GM19438 (cell line): ENCODE measurements around the gene NUP35.
"Not testable (repeated sequence)": the region's sequence is repeated elsewhere in the genome, so short reads cannot be mapped to it uniquely, and the experiment has no call there.

ENCODE experiments used
- ATAC-seq: cut with Tn5 transposase; IDR thresholded peaks from one replicate; pipeline ENCODE4 v1.9.1; 2021; ENCODE audit warnings: low read depth; ENCODE audit not compliant: unreplicated experiment

Gene NUP35

GRCh38 chr2:183126635-183127034 lies 2.4 kb downstream of the NUP35 start:
- ATAC-seq: no peak

DNA sequence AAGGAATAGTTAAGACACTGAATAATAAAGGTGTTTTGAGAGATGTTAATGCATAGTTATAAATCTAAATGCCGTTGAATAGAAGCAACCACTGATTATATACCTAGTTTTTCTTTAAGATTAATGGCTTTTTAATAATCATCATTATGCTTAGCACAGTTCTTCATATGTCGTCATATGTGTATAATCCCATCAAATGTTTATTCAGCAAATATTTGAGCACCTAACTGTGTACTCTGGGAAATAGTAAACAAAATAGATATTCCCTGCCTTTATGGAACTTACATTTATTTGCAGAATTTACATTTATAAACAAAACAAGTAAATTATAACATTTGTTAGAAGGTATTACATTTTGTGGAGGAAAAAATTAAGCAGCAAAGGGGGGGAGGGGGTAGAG lies 9.8 kb downstream of the NUP35 start:
- ATAC-seq: no peak

- ATAC-seq: no peak
These were observed 24.7 kb downstream of the NUP35 start for GRCh38 chr2:183148955-183149354.

DNA sequence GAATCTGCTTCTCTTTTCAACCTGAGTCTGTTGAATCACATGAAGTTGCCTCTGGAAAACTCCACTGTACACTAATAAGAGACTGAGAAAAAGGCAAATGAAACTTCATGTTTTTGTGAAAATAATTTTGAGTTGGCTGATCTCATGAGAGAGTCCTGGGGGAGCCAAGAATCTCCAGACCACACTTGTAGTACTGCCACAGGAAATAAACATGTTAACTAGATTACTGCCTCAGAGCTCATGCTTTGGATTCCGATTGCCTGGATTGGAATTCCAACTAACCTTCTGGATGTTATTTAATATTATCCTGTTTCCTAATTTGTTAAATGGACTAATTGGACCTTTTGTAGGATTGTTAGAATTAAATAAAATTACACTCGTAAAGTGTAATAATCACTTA lies 25.2 kb downstream of the NUP35 start:
- ATAC-seq: no peak

DNA sequence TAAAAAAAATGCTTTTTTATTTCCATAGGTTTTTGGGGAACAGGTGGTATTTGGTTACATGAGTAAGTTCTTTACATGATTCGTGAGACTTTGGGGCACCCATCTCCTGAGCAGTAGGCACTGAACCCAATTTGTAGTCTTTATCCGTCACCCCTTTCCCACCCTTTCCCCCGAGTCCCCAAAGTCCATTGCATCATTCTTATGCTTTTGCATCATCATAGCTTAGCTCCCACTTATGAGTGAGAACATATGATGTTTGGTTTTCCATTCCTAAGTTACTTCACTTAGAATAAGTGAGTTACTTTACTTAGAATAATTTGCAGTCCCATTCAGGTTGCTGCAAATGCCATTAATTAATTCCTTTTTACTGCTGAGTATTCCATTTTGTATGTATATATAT lies 28.0 kb downstream of the NUP35 start:
- not testable (repeated sequence) for ATAC-seq

DNA sequence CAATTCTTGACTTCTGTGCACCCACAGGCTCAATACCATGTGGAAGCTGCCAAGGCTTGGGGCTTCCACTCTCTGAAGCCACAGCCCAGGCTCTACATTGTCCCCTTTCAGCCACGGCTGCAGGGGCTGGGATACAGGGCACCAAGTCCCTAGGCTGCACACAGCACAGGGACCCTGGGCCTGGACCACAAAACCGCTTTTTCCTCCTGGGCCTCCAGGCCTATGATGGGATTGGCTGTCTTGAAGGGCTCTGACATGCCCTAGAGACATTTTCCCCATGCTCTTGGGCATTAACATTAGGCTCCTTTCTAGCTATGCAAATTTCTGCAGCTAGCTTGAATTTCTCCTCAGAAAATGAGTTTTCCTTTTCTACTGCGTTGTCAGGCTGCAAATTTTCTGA lies 29.7 kb downstream of the NUP35 start:
- ATAC-seq: no peak

- not testable (repeated sequence) for ATAC-seq
These were observed 30.5 kb downstream of the NUP35 start for GRCh38 chr2:183154772-183155171.

GRCh38 chr2:183157131-183157530 lies 32.9 kb downstream of the NUP35 start:
- no peak for ATAC-seq

- ATAC-seq: no peak
These were observed 38.1 kb downstream of the NUP35 start for GRCh38 chr2:183162362-183162761.

DNA sequence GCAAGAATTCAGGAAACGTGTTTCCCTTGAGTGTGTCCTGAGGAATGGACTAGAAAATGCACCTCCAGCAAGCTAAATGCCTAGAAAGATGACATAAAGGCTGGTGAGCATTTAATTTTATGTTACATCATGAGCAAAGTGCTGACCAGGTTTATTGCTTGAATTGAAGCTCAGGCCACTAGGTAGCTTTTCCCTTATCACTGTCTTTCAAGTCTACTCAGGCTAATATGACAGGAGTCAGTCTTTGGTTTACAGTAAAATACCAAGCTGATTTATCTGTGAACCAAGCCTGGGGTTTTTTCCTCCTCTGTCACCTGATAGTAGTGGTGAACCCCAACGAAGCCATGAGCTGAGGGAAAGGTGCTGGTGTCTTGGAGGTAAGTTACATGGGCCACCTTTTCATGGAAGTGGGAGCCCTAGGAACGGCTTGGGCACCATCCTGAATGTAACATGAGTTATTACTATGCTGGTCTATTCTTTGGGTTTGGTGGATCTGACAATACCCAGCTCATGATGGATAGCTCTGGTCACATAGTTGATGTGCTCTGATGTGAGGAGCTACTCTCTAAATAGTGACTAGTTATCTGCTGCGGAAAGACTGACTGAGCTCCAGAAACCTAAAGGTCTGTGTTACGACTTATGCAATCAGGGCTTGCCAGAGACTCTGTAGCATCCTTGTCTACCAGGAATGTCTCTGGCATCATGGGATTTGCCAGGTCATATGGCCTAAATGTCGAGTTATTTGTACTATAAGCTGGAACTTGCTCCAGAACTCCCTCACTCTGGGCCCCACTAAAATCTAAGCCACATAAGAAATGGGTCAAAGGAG lies 39.8 kb downstream of the NUP35 start:
- ATAC-seq: no peak

DNA sequence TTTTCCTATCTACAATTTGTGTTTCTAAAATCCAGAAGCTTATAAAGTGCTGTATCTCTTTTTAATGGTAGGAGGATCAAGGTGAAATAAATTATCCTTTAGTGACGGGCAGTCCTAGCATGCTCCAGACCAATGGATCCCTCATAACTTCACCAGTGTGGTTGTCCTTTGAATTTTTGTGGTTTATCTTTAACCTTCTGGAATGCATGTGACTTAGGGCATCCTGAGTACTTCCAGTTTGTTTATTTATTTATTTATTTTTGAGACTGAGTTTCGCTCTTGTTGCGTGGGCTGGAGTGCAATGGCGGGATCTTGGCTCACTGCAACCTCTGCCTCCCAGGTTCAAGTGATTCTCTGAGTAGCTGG lies 40.4 kb downstream of the NUP35 start:
- ATAC-seq: no peak

GRCh38 chr2:183166210-183166609 lies 42.0 kb downstream of the NUP35 start:
- no peak for ATAC-seq

DNA sequence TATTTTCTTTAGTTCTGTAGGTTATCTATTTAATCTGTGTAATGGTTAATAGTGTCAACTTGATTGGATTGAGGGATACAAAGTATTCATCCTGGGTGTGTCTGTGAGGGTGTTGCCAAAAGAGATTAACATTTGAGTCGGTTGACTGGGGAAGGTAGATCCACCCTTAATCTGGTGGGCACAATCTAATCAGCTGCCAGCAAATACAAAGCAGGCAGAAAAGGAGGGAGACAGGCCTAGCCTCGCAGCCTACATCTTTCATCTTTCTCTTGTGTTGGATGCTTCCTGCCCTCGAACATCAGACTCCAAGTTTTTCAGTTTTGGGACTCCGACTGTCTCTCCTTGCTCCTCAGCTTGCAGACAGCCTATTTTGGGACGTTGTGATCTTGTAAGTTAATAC lies 42.7 kb downstream of the NUP35 start:
- not testable (repeated sequence) for ATAC-seq

DNA sequence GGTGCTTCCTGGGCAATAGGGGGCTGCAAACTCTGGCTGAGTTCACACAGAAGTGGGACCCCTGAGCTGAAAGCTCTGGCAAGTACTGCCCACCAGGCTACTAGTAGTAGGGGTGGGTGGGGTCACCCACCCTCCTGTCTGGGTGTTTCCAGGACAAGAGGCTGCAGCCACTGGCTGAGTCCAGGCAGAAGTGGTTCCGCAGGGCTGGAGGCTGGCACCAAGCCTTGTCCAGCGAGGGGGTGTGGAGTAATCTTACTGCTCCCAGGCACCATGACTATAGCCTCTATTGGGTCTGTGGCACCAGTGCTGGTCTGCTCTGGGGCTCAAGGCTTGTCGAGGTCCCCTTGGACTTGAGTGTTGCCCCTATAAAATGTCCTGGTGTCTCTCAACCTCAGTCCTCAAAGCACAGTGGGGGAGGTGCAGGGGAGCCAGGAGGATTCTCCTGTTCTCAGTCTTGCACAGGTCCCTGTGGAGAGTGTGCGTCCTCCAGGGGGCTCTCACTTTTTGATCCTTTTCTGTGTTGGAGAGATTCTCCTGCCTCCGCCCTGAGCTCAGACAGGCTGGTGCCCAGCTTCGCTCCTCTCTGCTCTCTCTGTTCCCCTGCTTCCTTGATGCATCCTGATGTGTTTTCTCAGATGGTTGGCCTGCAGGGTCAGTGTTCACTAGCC lies 48.1 kb downstream of the NUP35 start:
- no peak for ATAC-seq

- no peak for ATAC-seq
These were observed 54.9 kb downstream of the NUP35 start for GRCh38 chr2:183179156-183179555.

GRCh38 chr2:183185534-183185933 lies 61.3 kb downstream of the NUP35 start:
- ATAC-seq: no peak

GRCh38 chr2:183186296-183186695 lies 62.1 kb downstream of the NUP35 start:
- ATAC-seq: no peak

DNA sequence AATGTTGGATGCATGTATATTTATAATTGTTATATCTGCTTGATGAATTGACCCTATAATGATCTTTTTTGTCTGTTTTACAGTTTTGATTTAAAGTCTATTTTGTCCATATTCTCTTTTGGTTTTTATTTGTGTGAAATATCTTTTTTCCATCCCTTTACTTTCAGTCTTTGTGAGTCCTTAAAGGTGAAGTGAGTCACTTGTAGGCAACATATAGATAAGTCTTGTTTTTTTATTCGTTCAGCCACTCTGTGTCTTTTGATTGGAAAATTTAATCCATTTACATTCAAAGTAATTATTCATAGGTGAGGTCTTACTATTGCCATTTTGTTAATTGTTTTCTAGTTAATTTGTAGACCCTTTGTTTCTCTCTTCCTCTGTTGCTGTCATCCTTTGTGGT lies 62.5 kb downstream of the NUP35 start:
- ATAC-seq: no peak

DNA sequence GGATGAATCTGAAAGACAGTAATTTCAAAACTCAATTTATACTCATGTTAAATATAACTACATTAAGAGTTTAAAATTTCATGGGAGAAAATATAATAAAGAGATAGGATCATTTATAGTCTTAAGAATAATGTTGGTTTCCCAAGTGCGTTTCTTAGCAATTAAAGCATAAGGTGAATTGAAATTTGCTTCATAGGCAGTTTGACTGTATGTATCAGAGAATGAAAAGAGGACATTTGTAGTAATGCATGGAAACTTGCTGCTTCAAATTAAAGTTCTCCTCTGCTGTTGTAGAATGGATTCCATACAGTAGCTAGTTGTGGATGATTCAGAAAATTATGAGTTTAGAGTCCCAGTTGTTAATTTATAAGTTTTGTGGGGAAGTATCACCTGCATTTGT lies 68.1 kb downstream of the NUP35 start:
- no peak for ATAC-seq

- no peak for ATAC-seq
These were observed 69.7 kb downstream of the NUP35 start for GRCh38 chr2:183193904-183194303.

DNA sequence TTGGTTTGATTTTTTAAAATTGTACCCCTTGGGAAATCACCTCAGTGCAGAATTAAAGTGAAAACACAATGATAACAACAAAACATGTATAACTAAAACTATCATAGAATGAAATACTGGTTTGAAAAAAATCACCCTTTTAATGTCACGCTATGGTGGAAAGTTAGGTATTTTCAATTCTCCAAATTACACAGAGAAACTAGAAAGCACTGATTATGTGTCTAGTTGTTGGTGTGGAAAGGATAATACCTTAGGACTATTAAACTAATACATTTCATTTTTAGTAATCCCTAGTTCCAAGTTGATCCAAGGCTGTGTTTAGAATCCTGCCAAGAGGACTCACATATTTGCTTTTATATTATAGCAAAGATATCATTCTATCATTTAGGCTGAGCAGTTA lies 71.2 kb downstream of the NUP35 start:
- ATAC-seq: no peak

- ATAC-seq: no peak
These were observed 71.8 kb downstream of the NUP35 start for GRCh38 chr2:183195998-183196409.
